GM18907 (cell line): ENCODE measurements around the gene NTHL1.

Experiments used
- ATAC-seq: cut with Tn5 transposase; IDR thresholded peaks from one replicate; pipeline ENCODE4 v1.9.1; 2021; ENCODE audit warnings: mild to moderate bottlenecking, moderate library complexity; ENCODE audit not compliant: unreplicated experiment

The NTHL1 gene

GRCh38 chr16:2031081-2031577 lies 16.5 kb downstream of the NTHL1 start:
- ATAC-seq, result no peak

DNA sequence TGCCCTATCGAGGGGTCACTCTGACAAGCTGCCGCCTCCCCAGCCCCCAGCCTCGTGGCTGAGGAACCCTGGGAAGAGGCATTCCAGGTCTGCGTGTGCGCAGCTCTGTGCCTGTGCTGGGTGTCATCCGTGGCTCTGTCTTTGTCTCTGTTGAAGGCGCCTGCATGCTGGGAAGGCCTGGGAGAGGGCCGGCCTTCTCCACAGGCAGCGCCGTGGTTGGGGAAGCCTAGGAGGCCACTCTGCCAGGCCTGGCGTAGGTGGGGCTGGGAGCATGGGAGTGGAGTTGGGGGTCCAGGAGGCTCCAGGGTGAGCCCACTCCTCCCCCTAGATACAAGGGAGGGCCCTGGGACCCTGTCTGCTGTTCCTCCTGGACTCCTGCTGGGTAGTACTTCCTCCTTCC lies 17.6 kb downstream of the NTHL1 start:
- no peak for ATAC-seq

- ATAC-seq, result no peak
Measured at GRCh38 chr16:2029350-2029749, 18.3 kb downstream of the NTHL1 start.

- no peak for ATAC-seq
Measured at GRCh38 chr16:2028620-2029220, 18.9 kb downstream of the NTHL1 start.

DNA sequence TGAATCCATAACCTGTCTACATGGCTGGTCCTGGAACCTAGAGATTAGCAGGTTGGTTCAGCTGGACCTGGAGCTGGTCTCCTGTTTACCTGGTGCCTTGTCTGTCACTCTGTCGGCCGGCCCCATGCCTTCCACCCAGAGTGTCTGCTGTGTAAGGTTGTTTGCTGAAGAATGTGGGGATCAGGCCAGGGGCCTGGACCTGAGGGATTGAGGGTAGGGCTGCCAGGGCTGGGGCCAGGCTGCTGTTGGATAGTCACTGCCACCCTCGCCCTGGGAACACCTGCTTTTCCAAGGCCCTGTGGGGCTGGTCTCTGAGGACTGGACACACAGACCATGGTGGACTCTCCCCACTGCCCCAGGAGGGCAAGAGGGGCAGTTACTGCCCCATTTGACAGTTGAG lies 19.5 kb downstream of the NTHL1 start:
- ATAC-seq, result no peak

DNA sequence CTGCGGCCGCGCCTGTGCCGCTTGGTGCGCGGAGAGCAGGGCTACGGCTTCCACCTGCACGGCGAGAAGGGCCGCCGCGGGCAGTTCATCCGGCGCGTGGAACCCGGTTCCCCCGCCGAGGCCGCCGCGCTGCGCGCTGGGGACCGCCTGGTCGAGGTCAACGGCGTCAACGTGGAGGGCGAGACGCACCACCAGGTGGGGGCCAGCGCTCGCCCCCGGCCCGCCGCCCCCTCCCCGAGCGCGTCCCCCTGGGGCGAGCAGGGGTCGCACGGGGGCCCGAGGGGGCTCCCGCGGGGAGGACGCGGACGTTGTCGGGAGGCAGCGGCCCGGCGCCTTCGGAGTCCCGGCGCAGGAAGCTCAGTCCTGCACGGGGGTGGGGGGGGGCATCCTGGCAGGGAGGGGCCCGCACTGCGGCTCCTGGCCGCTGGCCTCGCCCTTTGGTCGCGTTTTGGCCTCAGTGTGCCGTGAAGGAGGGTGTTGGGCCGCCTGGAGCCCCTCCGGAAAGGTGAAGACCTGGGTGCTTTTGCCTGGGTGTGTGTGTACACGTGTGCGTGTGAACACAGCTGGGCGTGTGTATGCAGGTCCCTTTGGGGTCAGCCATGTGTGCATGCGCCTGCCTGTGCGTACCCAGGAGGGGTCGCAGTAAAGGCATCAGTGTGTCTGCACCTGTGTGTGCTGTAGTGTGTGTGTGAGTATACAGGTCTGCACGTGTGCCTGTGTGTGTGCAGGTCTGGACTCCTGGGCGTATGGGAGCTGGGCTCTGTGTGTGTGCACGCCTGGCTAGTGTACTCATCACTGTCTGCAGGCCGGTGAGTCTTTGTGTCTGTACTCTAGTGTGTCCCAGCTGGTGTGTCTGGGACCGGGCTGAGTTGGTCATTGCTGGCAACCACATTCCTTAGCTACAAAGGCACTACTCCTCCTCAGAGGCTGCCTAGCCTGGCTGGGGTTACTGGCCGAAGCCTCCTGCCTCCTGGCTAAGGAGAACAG lies 20.3 kb downstream of the NTHL1 start:
- no peak for ATAC-seq

DNA sequence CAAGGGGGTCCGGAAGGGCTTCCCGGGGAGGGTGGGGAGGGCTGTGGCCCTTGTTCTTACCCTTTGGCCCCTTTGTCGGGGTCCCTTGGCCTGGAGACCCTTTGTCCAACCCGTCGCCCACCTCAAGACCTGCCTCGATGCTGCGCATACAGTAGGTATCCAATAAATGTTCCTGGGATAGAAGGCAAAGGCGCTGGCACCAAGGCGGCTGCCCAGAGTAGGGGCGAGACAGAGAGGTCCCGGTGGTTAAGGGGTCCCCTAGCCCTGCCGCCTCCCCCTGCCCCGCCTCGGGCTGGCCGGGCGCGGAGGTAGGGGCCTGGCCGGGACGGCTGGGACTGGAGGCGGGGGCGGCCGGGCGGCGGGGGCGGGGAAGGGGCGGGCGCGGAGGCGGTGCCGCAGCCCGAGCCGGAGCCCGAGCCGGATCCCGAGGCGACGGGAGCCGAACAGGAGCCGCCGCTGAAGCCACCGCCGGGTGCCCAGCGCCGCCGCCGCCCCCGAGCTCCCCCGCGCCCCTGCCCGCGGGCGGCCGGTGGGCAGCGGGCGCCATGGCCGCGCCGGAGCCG lies 21.1 kb downstream of the NTHL1 start, which contains the start of gene NHERF2:
NHERF2 (plus strand) TSS at position 442 of the 563 bp plus-strand sequence; CDS start at position 546, 104 bp downstream.
- no peak for ATAC-seq

GRCh38 chr16:2025878-2026460 lies 21.7 kb downstream of the NTHL1 start:
- ATAC-seq, result no peak

- no peak for ATAC-seq
Measured at GRCh38 chr16:2025251-2025650, 22.4 kb downstream of the NTHL1 start.

DNA sequence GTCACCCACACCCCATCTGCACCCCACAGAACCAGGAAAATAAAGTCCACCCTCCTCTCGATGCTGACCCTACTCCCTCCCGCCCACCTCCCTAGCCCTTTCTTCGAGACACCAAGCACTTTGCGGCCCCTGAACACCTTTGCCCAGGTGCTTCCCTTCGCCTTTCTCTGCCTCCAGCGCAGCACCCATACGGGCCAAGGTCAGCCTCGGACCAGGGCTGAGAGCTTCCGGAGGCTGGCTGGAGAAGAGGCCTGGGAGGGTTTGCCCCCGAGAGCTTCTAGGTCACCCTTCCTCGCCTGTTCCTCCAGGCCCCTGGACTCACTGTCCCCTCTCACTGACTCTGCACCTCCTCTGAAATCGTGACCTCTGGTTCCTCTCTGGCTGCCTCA lies 23.6 kb downstream of the NTHL1 start:
- no peak for ATAC-seq

DNA sequence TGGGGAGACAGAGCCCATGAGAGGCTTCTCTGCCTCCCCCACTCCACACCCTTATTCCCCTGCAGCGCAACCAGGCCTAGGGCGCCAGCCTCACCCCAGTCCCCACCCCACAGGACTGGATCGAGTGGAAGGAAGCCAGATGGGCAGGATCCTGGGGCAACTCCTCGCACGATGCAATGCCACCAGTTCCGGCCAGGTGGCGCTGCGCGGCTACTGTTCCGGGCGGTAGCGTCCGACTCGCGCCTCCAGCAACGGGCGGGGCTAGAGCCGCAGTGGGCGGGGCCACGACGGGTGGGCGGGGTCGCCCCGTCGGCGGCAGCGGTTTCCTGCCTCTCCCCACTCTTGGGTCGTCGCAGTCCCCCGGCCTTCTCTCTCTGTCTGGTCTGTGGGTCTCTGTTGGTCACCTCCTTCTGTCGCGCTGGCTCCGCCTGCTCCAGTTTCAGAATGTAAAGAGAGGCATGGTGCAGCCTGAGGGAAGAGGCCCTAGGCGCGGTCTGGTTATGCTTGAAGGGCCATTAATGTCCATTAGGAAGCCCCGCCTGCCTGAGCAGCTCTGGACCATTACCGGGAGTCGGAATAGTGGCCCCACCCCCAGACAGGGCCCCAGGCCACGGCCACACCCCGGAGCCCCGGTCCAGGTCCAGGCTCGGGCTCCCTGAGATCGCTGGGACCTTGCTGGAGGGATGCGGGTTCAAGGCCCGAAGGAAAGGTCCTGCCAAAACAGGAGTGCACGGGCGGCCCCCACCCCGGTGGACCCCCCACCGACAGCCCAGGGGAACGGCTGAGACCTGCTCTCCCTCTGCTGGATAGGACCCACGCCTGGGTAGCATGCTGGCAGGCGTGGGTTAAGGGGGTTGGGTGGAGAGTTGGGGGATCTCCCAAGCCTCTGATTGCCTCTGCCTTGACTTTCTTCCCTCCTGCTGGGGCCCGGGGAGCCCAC lies 24.3 kb downstream of the NTHL1 start:
- peak; percentile 77 for ATAC-seq

DNA sequence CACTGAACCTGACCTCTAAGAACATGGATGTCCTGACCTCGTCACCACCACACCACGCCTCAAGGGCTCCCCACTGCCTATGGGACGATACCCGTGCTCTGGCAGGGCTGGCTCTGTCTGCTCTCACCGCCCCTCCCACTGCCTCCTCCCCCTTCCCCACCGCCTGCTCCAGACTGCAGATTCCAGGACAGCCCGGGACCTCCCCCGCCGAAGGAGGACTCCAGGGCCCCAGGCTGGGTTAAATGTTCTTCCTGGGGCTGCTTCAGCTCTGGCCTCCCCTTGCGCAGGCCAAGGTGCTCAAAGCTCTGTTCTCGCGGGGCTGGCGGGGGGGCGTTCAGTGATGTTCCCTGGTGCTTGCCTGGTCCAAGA lies 24.9 kb downstream of the NTHL1 start:
- ATAC-seq, result no peak

DNA sequence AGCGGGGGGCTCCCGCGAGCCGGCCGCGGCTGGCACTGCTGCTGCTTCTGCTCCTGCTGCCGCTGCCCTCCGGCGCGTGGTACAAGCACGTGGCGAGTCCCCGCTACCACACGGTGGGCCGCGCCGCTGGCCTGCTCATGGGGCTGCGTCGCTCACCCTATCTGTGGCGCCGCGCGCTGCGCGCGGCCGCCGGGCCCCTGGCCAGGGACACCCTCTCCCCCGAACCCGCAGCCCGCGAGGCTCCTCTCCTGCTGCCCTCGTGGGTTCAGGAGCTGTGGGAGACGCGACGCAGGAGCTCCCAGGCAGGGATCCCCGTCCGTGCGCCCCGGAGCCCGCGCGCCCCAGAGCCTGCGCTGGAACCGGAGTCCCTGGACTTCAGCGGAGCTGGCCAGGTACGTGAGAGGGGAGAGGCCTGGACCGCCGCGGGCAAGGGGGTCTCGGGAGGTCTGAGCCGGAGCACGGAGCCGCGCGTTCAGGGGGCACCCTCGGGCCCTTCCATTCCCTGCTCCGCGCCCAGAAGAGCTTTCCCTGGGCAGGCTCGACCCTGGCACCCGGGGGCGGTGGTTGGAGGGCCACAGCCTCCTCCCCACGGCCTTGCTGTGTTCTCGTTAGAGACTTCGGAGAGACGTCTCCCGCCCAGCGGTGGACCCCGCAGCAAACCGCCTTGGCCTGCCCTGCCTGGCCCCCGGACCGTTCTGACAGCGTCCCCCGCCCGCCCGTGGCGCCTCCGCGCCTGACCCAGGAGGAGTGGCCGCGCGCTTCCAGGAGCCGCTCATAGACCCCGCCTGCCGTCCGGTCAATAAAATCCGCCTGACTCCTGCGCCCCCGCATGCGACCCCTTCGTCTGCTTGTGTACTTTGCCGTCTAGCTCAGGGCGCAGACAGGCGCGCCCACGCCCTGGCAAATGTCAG lies 27.5 kb downstream of the NTHL1 start:
- ATAC-seq, result no peak

DNA sequence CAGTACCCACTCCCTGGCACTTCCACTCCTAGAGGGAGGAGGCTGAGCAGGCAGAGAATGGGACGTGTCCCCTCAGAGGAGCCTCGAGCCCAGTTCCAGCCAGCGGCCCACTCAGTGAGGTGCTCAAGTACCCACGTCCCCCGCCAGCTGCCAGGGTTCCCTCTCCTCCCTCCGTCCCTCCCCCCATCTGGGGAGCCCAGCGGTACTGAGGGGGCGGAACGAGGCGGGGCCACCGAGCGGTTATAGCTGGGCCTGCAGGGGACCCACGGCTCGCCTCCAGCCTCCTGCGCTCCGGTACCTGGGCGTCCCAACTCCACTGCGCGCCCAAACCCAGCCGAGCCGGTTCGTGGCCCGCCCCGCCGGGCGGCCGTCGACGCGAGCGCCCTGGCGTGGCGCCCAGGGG lies 28.1 kb downstream of the NTHL1 start, which contains the start of gene NPW:
NPW (plus strand) TSS at position 268 of the 403 bp plus-strand sequence.
- ATAC-seq, result no peak

DNA sequence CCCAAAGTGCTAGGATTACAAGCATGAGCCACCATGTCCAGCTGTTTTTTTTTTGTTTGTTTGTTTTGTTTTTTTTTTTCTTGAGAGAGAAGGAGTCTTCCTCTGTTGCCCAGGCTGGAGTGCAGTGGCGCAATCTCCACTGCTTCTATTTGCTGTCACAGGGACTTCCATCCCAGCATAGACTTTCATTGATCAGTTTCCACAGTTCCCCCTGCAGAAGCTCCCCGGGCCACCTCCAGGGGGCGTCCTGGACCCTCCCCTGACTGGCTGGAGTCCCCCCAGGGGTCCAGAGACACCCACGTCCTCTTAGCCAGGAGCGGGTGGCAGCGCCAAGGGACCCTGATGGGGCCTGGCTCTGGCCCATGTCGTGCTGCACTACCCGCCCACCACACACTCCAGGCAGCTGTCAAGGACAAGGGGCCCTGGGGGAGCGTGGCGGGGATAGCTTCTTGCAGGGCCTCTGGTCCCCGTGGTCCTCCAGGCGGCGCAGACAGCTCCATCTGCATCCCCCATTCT lies 31.2 kb downstream of the NTHL1 start:
- ATAC-seq, result no peak

DNA sequence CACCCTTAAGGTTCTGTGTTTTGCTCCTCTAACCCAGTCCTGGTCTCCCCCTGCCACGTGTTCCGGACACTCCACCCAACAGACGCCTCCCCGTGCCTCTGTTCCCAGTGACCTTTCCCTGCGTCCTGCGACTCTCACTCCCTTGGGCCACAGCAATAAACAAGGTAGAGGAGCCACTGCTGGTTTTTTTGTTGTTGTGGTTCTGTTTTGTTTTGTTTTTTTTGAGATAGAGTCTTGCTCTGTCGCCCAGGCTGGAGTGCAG lies 31.8 kb downstream of the NTHL1 start:
- no peak for ATAC-seq

DNA sequence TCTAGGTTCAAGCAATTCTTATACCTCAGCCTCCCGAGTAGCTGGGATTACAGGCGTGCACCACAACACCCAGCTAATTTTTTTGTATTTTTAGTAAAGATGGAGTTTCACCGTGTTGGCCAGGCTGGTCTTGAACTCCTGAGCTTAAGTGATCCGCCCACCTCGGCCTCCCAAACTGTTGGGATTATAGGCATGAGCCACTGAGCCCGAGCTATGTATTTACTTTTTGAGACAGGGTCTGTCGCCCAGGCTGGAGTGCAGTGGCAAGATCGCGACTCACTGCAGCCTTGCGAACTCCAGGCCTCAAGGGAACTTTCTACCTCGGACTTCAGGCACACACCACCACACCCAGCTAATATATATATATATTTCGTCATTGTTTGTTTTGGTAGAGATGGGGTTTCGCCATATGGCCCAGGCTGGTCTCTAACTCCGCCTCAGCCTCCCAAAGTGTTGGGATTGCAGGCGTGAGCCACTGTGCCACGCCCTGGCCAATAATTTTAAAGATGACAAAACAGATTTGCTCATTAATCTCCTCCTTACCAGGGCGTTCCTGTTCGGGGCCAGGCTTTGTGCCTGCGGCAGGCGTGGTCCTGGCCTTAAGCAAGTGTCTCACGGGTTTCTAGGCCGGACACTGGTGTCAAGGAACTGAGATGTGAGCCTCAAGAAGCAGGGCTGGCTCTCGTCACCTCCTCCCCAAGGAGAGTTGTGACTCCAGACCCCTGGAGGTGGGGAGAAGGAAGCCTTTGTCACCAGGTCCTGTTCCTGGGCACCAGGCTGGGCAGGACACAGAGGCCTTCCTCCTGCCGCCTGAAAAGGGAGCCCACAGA lies 32.3 kb downstream of the NTHL1 start:
- ATAC-seq, result no peak

- ATAC-seq, result no peak
Measured at GRCh38 chr16:2013527-2013926, 34.1 kb downstream of the NTHL1 start.
